ENCODE results near the gene GTF3C1. TPM values are rescaled to one million over a fixed set of nuclear protein-coding genes. Genes with fewer than 3 reads are reported as not detected.

GTF3C1 gene
- total and polyA plus RNA-seq, 4 donors = 15.3 to 28.0 (median 22.2) TPM

DNA sequence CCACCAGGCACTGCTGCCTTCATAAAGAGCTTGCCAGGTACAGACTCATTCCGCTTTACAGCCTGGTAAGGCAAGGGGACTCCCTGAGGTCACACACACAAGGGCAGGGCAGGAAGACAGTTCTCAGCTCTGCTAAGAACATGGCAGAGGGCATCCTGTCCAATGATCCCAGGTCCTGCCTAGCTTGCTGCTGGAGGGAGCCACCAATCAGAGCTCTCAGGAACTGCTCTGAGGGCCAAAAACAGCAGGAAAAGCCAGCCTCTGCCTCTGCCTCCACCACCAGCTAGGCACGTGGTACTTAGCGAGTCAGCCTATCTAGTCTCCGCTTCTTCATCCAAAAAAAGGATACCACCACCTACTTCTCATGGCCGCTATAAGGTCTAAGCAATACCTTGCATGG lies 66.1 kb downstream of the GTF3C1 start:
- 97% methylated on average over 5 of the region's 5 CpGs for WGBS
- Histone ChIP-seq H3K27me3 (ENCODE audit: control insufficient read depth in 4 of 4, insufficient read depth in 4 of 4, low read length in 3 of 4) (no peaks in the 10 kb centered on the region), H3K27ac (ENCODE audit: low read depth in 1 of 2, low read length in 2 of 2) (no peak overlapping the region), H3K36me3 (ENCODE audit: control insufficient read depth in 4 of 4, insufficient read depth in 3 of 4, low read depth in 1 of 4, low read length in 3 of 4) (peaks cover 18 to 88% (median 67%) of the 10 kb centered on the region in 4 donors), H3K9ac (ENCODE audit: low read depth in 1 of 2, low read length in 2 of 2) (no peak overlapping the region), H3K4me1 (ENCODE audit: control insufficient read depth in 4 of 4, insufficient read depth in 4 of 4, low read length in 3 of 4) (no peaks in the 10 kb centered on the region), H3K4me3 (ENCODE audit: low read depth in 1 of 3, low read length in 3 of 3) (no peak overlapping the region), H3K9me3 (ENCODE audit: control insufficient read depth in 4 of 4, low read length in 3 of 4) (no peaks in the 10 kb centered on the region)
- TF ChIP-seq, protein P1, sequence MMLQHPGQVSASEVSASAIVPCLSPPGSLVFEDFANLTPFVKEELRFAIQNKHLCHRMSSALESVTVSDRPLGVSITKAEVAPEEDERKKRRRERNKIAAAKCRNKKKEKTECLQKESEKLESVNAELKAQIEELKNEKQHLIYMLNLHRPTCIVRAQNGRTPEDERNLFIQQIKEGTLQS (IDR thresholded peaks at IDR 0.05) = no peak
- TF ChIP-seq GABPA (IDR thresholded peaks at IDR 0.05 in 1 of 2, conservative IDR thresholded peaks at IDR 0.05 in 1 of 2) = no peak
- TF ChIP-seq JUND (IDR thresholded peaks at IDR 0.05) = no peak
- TF ChIP-seq FOXA2 (IDR thresholded peaks at IDR 0.05) = no peak
- no peak for TF ChIP-seq TAF1 (conservative IDR thresholded peaks at IDR 0.05)
- TF ChIP-seq YY1 (IDR thresholded peaks at IDR 0.05) = no peak
- no peak for DNase-seq (ENCODE audit: low spot score)

DNA sequence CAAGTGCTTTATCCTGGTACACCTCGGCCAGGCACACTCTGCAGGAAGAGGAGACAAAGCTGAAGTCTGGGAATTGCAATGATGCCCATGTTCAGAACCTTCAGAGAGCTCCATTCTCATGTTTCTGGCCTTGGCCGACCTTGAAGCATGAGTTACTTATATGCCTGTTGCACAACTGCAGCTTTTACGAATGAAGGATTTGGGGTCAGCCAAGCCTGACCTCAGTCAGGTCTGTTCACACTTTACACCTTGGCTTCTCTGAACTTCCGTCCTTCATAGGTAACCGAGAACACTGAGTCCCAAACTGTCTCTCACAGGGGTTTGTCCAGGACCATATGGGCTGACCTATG lies 66.7 kb downstream of the GTF3C1 start:
- TF ChIP-seq, protein P1 (IDR thresholded peaks at IDR 0.05) = no peak
- TF ChIP-seq GABPA (IDR thresholded peaks at IDR 0.05 in 1 of 2, conservative IDR thresholded peaks at IDR 0.05 in 1 of 2) = no peak
- TF ChIP-seq, protein P2, sequence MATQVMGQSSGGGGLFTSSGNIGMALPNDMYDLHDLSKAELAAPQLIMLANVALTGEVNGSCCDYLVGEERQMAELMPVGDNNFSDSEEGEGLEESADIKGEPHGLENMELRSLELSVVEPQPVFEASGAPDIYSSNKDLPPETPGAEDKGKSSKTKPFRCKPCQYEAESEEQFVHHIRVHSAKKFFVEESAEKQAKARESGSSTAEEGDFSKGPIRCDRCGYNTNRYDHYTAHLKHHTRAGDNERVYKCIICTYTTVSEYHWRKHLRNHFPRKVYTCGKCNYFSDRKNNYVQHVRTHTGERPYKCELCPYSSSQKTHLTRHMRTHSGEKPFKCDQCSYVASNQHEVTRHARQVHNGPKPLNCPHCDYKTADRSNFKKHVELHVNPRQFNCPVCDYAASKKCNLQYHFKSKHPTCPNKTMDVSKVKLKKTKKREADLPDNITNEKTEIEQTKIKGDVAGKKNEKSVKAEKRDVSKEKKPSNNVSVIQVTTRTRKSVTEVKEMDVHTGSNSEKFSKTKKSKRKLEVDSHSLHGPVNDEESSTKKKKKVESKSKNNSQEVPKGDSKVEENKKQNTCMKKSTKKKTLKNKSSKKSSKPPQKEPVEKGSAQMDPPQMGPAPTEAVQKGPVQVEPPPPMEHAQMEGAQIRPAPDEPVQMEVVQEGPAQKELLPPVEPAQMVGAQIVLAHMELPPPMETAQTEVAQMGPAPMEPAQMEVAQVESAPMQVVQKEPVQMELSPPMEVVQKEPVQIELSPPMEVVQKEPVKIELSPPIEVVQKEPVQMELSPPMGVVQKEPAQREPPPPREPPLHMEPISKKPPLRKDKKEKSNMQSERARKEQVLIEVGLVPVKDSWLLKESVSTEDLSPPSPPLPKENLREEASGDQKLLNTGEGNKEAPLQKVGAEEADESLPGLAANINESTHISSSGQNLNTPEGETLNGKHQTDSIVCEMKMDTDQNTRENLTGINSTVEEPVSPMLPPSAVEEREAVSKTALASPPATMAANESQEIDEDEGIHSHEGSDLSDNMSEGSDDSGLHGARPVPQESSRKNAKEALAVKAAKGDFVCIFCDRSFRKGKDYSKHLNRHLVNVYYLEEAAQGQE (IDR thresholded peaks at IDR 0.05) = no peak
- TF ChIP-seq, protein P3, sequence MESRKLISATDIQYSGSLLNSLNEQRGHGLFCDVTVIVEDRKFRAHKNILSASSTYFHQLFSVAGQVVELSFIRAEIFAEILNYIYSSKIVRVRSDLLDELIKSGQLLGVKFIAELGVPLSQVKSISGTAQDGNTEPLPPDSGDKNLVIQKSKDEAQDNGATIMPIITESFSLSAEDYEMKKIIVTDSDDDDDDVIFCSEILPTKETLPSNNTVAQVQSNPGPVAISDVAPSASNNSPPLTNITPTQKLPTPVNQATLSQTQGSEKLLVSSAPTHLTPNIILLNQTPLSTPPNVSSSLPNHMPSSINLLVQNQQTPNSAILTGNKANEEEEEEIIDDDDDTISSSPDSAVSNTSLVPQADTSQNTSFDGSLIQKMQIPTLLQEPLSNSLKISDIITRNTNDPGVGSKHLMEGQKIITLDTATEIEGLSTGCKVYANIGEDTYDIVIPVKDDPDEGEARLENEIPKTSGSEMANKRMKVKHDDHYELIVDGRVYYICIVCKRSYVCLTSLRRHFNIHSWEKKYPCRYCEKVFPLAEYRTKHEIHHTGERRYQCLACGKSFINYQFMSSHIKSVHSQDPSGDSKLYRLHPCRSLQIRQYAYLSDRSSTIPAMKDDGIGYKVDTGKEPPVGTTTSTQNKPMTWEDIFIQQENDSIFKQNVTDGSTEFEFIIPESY (IDR thresholded peaks at IDR 0.05) = no peak
- TF ChIP-seq NR2F2 (IDR thresholded peaks at IDR 0.05) = no peak
- no peak for TF ChIP-seq SP1 (IDR thresholded peaks at IDR 0.05)
- no peak for TF ChIP-seq HNF4G (IDR thresholded peaks at IDR 0.05)
- no peak for TF ChIP-seq RAD21 (IDR thresholded peaks at IDR 0.05)
- no peak for TF ChIP-seq TAF1 (conservative IDR thresholded peaks at IDR 0.05)
- TF ChIP-seq EGR1 (IDR thresholded peaks at IDR 0.05; ENCODE audit: low read depth in 2 of 2) = no peak
- no peak for TF ChIP-seq YY1 (IDR thresholded peaks at IDR 0.05)
- no peak for TF ChIP-seq FOXA1 (IDR thresholded peaks at IDR 0.05)
- TF ChIP-seq, protein P4, sequence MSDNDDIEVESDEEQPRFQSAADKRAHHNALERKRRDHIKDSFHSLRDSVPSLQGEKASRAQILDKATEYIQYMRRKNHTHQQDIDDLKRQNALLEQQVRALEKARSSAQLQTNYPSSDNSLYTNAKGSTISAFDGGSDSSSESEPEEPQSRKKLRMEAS (IDR thresholded peaks at IDR 0.05) = no peak
- no peak for TF ChIP-seq JUND (IDR thresholded peaks at IDR 0.05)
- TF ChIP-seq HNF4A (conservative IDR thresholded peaks at IDR 0.05) = no peak
- TF ChIP-seq RXRA (IDR thresholded peaks at IDR 0.05) = no peak
- no peak for TF ChIP-seq FOXA2 (IDR thresholded peaks at IDR 0.05)
- TF ChIP-seq, protein P5, sequence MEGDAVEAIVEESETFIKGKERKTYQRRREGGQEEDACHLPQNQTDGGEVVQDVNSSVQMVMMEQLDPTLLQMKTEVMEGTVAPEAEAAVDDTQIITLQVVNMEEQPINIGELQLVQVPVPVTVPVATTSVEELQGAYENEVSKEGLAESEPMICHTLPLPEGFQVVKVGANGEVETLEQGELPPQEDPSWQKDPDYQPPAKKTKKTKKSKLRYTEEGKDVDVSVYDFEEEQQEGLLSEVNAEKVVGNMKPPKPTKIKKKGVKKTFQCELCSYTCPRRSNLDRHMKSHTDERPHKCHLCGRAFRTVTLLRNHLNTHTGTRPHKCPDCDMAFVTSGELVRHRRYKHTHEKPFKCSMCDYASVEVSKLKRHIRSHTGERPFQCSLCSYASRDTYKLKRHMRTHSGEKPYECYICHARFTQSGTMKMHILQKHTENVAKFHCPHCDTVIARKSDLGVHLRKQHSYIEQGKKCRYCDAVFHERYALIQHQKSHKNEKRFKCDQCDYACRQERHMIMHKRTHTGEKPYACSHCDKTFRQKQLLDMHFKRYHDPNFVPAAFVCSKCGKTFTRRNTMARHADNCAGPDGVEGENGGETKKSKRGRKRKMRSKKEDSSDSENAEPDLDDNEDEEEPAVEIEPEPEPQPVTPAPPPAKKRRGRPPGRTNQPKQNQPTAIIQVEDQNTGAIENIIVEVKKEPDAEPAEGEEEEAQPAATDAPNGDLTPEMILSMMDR (IDR thresholded peaks at IDR 0.05; ENCODE audit: low read depth, low read length, missing input control) = no peak
- Histone ChIP-seq H3K4me3 (ENCODE audit: low read depth in 1 of 3, low read length in 3 of 3) (no peak overlapping the region), H3K36me3 (ENCODE audit: control insufficient read depth in 4 of 4, insufficient read depth in 3 of 4, low read depth in 1 of 4, low read length in 3 of 4) (peaks cover 15 to 88% (median 68%) of the 10 kb centered on the region in 4 donors), H3K27ac (ENCODE audit: low read depth in 1 of 2, low read length in 2 of 2) (no peak overlapping the region), H3K4me1 (ENCODE audit: control insufficient read depth in 4 of 4, insufficient read depth in 4 of 4, low read length in 3 of 4) (no peaks in the 10 kb centered on the region), H3K27me3 (ENCODE audit: control insufficient read depth in 4 of 4, insufficient read depth in 4 of 4, low read length in 3 of 4) (no peaks in the 10 kb centered on the region), H3K9me3 (ENCODE audit: control insufficient read depth in 4 of 4, low read length in 3 of 4) (no peaks in the 10 kb centered on the region), H3K9ac (ENCODE audit: low read depth in 1 of 2, low read length in 2 of 2) (no peak overlapping the region)
- WGBS = 76% methylated on average over 5 of the region's 5 CpGs
- DNase-seq (ENCODE audit: low spot score) = no peak

Data from liver (tissue), 9 donors.